ES-I3 (cell line): ENCODE results near the gene MAPK8IP2.

Experiments used
- H3K36me3 ChIP-seq: 2 replicates; pipeline ENCODE4 v1.6.1; 2013; ENCODE audit warnings: mild to moderate bottlenecking, low read length, control low read depth, moderate library complexity; ENCODE audit not compliant: insufficient read depth
- H3K4me1 ChIP-seq: 2 replicates; pipeline ENCODE4 v1.6.1; 2013; ENCODE audit warnings: mild to moderate bottlenecking, control low read depth, low read length; ENCODE audit not compliant: insufficient read depth
- H3K9ac ChIP-seq: 2 replicates; pipeline ENCODE4 v1.6.1; 2013; ENCODE audit warnings: low read depth, mild to moderate bottlenecking, low read length, moderate library complexity
- H3K9me3 ChIP-seq: 2 replicates; pipeline ENCODE4 v1.6.1; 2013; ENCODE audit warnings: mild to moderate bottlenecking, low read length, moderate library complexity; ENCODE audit not compliant: control insufficient read depth, insufficient read depth

Gene MAPK8IP2

DNA sequence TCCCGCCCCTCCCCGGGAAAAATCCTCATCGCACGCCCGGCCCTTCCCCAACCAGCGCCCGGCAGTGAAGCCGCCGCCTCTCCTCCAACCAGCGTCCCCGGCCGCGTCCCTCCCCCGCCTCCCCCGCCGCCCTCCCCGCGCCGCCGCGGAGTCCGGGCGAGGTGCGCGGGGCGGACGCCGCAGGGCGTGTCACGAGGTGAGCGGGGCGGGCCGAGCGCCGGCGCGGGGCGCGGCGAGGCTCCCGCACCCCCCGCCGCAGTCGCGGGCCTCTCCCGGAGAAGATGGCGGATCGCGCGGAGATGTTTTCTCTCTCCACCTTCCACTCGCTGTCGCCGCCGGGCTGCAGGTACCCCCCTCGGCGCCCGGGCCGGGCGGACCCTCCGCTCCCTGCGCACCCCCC lies at the start of gene MAPK8IP2:
MAPK8IP2 (plus strand) TSS at position 256 of the 400 bp plus-strand sequence; CDS start at position 282, 26 bp downstream.
- Histone ChIP-seq H3K9ac (no peak within 1 kb of the TSS), H3K9me3 (no peaks in the 10 kb centered on the region), H3K36me3 (no peaks in the 10 kb centered on the region), H3K4me1 (no peaks in the 10 kb centered on the region; the same call in 1 of the 2 replicates)

DNA sequence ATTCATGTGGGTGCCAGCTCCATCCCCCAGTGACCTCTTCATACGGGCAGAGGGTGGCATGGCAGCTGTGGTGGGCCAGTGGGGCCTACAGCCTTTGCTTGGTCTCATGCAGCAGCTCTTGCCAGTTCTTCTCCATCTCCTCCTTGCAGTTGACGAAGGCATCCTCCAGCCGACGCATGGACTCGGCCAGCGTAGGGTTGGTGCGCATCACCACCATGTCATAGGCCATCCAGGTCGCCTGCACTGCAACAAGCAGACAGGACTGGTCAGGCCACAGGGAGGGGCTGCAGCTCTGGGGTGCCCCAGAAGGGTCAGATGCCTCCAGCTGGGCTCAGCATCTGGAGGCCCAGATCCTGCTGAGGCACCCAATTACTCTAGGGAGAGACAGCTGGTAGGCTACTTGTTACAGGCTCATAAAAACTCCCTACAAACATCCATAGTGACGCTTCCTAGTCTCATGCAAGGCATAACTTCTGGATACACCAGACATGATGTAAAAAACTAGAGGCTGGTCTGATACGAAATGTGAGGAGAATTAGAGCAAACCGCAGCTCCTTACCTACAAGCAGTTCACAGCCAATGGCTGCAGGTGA lies 49.3 kb upstream of the MAPK8IP2 start:
- Histone ChIP-seq H3K36me3 (no peaks in the 10 kb centered on the region), H3K9ac (no peak overlapping the region), H3K9me3 (no peaks in the 10 kb centered on the region), H3K4me1 (no peaks in the 10 kb centered on the region)

DNA sequence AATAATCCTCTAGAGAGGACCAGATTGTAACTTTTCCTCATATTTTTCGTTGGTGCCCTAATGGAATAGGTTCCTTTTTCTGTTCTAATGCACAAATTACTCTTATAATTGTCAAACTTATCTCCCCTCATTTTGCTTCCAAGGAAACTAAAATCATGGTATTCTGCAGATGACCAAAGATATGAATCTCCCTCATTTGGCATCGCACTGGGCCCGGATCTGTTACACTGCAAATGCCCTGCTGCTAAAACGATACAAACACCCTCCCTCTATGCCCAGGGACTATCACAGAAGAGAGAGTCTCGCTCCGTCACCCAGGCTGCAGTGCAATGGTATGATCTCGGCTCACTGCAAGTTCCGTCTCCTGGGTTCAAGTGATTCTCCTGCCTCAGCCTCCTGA lies 47.3 kb upstream of the MAPK8IP2 start:
- H3K9me3 ChIP-seq: no peaks in the 10 kb centered on the region
- H3K4me1 ChIP-seq: no peaks in the 10 kb centered on the region
- no peak overlapping the region for H3K9ac ChIP-seq
- no peaks in the 10 kb centered on the region for H3K36me3 ChIP-seq

DNA sequence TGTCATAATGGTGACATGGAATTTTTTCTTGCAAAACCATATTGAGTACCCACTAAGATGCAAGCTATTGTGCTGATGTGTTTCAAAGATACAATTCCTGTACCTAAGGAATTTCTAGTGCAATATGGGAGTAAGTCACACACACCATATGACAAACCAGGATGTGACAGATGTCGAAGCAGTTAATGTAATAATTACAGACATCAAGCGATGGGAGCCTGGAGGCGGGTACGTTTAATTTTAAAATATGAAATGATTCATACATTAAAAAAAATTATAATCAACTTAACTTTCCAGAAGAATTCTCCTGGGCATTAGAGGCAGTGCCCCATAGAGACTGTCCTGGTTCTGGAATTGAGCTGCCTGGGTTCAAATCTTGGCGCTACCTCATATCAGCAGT lies 43.9 kb upstream of the MAPK8IP2 start:
- Histone ChIP-seq H3K9ac (no peak overlapping the region), H3K9me3 (no peaks in the 10 kb centered on the region), H3K36me3 (no peaks in the 10 kb centered on the region), H3K4me1 (no peaks in the 10 kb centered on the region)

DNA sequence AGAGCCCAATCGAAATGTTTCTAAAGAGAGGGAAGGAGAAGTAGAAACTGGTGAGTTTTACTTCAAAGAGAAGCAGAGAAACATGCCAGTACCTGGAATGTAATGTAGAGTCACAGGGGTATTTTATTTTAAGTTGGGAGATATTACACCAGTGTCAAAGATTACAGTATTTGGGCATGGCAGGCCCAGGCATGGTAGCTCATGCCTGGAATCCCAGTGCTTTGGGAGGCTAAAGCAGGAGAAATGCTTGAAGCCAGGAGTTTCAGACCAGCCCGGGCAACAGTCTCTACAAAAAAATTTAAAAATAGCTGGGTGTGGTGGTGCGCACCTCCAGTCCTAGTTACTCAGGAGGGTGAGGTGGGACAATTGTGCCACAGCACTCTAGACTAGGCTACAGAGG lies 40.6 kb upstream of the MAPK8IP2 start:
- H3K9ac ChIP-seq: no peak overlapping the region

DNA sequence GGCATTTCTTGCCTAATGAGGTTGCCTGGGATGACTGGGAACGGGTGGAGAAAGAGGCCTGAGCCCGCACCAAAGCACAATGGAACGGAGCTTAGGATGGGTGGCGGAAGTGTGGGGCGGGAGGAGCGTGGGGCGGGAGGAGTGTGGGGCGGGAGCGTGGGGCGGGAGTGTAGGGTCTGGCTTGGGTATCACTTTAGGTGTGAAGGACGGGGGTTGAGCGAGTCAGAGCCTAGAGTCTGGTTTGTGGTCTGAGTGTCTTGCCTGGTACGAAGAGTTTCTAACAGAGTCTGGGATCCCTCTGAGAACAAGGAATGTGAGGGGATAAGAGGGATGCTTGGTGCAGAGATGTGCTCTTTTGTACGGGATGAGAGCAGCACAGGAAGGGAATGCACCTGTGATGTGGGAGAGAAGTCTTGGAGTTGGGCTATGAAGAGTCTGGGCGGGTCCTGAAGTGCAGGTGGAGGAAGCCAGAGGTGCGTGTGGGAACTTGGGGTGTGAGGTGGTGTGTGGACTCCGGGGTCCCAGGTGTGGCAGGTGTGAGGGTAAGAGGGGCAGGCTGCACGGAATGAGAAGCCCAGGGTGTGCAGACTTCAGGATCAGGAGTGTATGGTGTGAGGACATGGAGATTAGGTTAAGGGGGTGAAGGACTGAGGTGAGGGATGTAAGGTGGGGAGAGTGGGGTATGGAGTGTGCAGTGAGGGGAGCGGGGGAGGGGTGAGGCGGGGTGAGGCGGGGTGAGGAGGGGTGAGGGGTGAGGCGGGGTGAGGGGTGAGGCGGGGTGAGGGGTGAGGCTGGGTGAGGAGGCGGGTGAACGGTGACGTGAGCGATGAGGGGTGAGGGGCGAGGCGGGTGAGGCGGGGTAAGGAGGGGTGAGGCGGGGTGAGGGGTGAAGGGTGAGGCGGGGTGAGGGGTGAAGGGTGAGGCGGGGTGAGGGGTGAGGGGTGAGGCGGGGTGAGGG lies 38.9 kb upstream of the MAPK8IP2 start:
- no peaks in the 10 kb centered on the region for H3K9me3 ChIP-seq
- H3K4me1 ChIP-seq: no peaks in the 10 kb centered on the region
- H3K36me3 ChIP-seq: no peaks in the 10 kb centered on the region
- no peak overlapping the region for H3K9ac ChIP-seq

More for the DNA sequence above, 40.6 kb upstream of the MAPK8IP2 start:
- Histone ChIP-seq H3K4me1 (no peaks in the 10 kb centered on the region), H3K36me3 (no peaks in the 10 kb centered on the region), H3K9me3 (no peaks in the 10 kb centered on the region)

DNA sequence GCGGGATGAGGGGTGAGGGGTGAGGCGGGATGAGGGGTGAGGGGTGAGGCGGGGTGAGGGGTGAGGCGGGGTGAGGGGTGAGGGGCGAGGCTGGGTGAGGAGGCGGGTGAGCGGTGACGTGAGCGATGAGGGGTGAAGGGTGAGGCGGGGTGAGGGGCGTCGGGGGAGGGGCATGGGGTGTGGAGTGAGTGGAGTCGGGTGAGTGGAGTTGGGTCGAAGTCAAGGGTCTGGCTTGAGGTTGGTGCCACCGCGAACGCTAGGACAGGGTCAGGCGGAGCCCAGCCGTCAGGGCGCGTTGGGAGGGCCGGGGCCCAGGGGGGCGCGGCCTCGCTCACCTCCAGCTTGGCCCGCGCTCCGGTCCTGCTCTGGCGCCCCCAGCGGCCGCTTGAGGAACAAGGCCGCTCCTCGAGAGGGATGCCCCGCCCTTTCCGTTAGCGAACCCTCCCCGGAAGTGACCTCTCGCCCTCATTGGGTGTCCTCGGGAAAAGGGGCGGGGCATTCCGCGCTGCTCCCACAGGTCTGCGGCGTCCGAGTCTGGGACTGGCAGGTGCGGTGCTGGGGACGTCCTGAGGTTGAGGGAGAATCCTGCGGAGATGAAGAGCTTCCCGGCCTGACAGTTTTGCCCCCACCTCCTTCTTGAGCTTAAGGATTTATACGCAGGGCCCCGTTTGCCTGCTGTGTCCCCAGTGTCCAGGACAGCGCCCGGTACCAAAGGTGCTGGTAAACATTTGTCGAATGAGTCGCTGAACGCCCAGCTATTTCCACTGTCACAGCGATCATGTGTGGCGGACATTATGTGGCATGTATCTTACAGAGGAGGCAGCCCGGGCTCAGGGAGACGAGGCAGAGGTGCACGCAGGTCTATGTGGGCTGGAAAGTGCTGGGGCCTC lies 37.8 kb upstream of the MAPK8IP2 start, which contains the start of gene SYCE3:
SYCE3 (minus strand) TSS at position 397 of the 890 bp plus-strand sequence. CDS start 6,514 bp downstream, outside the sequence.
- H3K36me3 ChIP-seq: peaks cover 2% of the 10 kb centered on the region; the same call in 1 of the 2 replicates
- no peaks in the 10 kb centered on the region for H3K4me1 ChIP-seq
- H3K9me3 ChIP-seq: no peaks in the 10 kb centered on the region
- H3K9ac ChIP-seq: peak within 1 kb of the TSS; percentile 82

DNA sequence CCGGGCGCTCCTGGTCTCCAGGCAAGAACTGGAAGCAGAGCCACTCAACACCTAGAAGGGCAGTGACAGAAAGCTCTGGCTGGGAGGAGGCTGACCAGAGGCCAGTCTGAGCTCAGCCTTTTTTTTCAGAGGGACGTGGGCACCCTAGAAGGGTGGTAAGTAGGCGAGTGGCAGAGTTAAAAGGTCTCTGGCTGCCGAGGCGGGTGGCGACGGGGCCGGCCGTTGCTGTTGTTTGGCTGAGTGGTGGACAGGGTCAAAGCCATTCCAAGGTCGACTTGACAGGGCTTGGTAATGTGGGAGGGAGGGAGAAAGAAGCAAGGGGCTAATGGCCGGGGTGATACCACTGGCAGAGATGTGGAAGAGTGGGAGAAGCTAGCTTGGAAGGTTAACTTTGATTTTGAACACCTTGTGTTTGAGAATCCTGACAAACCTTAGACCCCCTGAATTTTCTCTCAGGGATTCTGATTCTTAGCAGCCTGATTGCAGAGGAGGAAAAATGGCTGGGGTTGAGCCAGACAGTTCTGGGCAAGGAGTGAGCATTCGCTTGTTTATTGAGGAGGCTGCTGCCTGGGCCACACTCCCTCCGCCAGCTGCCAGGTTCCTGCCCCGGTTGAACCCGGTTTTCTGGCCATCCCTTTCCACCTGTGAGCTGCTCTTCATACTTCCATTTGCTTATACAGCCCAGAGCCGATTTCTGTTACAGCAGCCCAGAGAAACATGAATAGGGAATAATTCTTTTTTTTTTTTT lies 37.0 kb upstream of the MAPK8IP2 start:
- Histone ChIP-seq H3K9ac (peak overlapping the region; percentile 82), H3K4me1 (no peaks in the 10 kb centered on the region), H3K9me3 (no peaks in the 10 kb centered on the region), H3K36me3 (peaks cover 5% of the 10 kb centered on the region; the same call in 1 of the 2 replicates)

DNA sequence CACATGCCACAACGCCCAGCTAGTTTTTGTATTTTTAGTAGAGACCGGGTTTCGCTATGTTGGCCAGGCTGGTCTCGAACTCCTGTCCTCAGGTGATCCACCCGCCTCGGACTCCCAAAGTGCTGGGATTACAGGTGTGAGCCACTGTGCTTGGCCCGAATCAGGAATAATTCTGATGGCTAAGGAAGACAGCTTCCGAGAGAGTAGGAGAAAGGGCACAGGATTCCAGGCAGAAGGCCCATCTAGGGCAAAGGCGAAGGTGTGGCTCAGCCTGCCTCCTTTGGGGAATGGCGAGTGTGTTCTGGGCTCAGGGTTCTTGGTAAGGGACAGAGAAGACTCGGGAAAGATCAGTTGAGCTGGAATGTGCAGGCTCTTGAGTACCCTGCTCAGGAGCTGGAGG lies 36.3 kb upstream of the MAPK8IP2 start:
- H3K4me1 ChIP-seq: no peaks in the 10 kb centered on the region
- no peaks in the 10 kb centered on the region for H3K9me3 ChIP-seq
- no peak overlapping the region for H3K9ac ChIP-seq

DNA sequence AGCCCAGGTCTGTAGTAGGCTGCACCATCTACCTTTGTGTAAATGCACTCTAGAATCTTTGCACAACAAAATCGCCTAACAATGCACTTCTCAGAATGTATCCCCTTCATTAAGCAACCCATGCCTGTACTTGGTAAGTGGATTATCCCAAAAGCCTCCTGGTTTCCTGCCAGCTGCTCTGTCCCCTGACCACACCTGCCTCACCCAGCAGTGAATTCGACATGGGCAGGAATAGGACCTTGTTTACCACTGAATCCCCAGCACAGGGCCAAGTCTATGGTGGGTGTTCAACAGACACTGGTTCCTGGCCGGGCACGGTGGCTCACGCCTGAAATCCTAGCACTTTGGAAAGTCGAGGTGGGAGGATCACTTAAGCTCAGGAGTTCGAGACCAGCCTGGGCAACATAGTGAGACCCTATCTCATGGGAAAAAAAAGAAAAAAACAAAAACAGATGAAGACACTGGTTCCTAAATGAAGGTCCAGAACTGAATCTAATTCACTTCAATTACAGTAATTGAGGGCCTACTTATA lies 32.8 kb upstream of the MAPK8IP2 start:
- Histone ChIP-seq H3K4me1 (no peaks in the 10 kb centered on the region), H3K9ac (no peak overlapping the region), H3K36me3 (peaks cover 12% of the 10 kb centered on the region; the same call in 1 of the 2 replicates), H3K9me3 (no peaks in the 10 kb centered on the region)

More for the DNA sequence above, 36.3 kb upstream of the MAPK8IP2 start:
- peaks cover 5% of the 10 kb centered on the region; the same call in 1 of the 2 replicates for H3K36me3 ChIP-seq

DNA sequence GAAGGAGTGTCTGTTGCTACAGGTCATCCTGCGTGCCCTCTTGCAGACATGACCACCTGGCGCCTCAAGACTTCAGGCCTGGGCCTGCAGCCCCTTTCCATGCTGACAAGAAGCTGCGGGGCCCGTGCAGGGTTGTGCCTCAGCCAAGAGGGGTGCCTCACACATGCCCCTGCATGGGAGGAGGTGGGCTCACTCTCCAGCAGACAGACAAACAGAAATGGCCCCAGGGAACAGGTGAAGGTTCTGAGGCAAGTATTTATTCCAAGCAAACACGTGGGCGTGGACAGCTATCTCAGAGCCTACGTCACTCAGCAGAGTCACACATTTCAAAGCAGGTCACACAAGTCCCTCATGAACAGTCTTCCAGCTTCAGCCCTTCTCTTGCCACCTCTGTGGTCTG lies 32.0 kb upstream of the MAPK8IP2 start:
- H3K4me1 ChIP-seq: no peaks in the 10 kb centered on the region
- no peaks in the 10 kb centered on the region for H3K9me3 ChIP-seq
- H3K36me3 ChIP-seq: peaks cover 12% of the 10 kb centered on the region; the same call in 1 of the 2 replicates
- H3K9ac ChIP-seq: no peak overlapping the region

DNA sequence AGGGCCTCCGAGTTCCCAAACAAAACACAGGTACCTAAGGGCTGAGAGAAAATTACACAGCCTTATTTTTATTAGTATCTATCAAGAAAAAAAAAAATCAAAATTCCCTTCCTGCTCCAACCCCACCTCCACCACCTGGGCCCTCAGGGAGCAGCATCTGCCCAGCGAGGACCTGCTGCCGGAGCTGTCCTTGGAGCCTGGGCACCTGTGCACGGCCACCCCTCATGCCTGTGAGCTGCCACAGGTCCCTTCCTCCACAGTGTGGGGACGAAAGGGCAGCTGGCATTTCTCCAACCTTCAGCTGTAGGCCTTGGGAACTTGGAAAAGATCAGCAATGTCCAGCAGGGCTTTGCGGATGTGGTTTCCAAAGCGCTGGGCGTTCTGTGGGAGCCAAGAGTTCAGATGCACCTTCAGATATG lies 31.5 kb upstream of the MAPK8IP2 start:
- Histone ChIP-seq H3K9ac (no peak overlapping the region), H3K9me3 (no peaks in the 10 kb centered on the region), H3K36me3 (peaks cover 12% of the 10 kb centered on the region; the same call in 1 of the 2 replicates), H3K4me1 (no peaks in the 10 kb centered on the region)

DNA sequence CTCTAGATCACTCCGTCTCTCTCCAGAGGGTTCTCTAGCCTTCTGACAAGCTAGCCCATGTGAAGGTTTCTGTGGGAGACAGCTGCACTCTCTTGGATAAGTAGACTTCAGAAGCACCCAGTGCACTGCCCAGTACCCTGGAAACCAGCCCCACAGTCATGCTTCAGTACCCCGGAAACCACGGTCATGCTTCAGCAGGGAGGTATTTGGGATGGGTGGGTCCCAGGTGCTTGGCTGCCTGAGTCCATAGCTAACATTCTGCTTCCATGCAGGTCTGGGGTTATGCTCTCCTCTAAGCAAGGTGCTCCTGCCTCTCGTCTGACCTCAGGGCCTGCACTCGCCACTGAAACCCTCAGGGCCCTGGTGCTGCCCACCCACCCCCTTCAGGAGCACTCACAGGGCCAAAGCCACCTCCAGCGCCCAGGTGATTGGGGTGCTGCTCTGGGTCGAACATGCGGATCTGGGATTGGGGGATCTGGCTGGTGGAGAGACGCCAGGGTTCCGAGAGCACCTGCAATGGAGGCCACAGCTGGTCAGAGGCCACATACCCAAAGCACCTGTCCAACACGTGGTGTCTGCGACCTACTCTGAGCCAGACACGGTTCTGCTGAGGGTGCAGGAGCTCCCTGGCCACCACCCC lies 30.6 kb upstream of the MAPK8IP2 start:
- Histone ChIP-seq H3K9me3 (no peaks in the 10 kb centered on the region), H3K9ac (no peak overlapping the region), H3K36me3 (peaks cover 12% of the 10 kb centered on the region; the same call in 1 of the 2 replicates), H3K4me1 (no peaks in the 10 kb centered on the region)
